Memory B cell (primary cell): Measurements from ENCODE around the gene ENSA.

ENCODE experiments used
- ATAC-seq: fragments of 150-1000 bp; cut with Tn5 transposase; 2 replicates; pipeline ENCODE4 v1.10.0; 2021; ENCODE audit warnings: low read depth, mild to moderate bottlenecking, moderate library complexity
- DNase-seq, 2 donors: peaks; one replicate each; pipeline ENCODE4 v3.0.0; 2022; ENCODE audit warnings: low spot score in 2 of 2
- H3K27ac Mint-ChIP-seq: one replicate; pipeline ENCODE4 v1.8.0; 2022; ENCODE audit warnings: mild to moderate bottlenecking, moderate library complexity, mixed read lengths
- H3K27me3 Mint-ChIP-seq: one replicate; pipeline ENCODE4 v1.8.0; 2022; ENCODE audit warnings: mixed read lengths
- H3K36me3 Mint-ChIP-seq: one replicate; pipeline ENCODE4 v1.8.0; 2022; ENCODE audit warnings: mild to moderate bottlenecking, mixed read lengths
- H3K4me1 Mint-ChIP-seq: one replicate; pipeline ENCODE4 v1.8.0; 2022; ENCODE audit warnings: mixed read lengths
- H3K4me3 Mint-ChIP-seq: one replicate; pipeline ENCODE4 v1.8.0; 2022; ENCODE audit warnings: mild to moderate bottlenecking, moderate library complexity, mixed read lengths
- H3K9me3 Mint-ChIP-seq: one replicate; pipeline ENCODE4 v1.8.0; 2022; ENCODE audit warnings: mixed read lengths

ENSA gene

DNA sequence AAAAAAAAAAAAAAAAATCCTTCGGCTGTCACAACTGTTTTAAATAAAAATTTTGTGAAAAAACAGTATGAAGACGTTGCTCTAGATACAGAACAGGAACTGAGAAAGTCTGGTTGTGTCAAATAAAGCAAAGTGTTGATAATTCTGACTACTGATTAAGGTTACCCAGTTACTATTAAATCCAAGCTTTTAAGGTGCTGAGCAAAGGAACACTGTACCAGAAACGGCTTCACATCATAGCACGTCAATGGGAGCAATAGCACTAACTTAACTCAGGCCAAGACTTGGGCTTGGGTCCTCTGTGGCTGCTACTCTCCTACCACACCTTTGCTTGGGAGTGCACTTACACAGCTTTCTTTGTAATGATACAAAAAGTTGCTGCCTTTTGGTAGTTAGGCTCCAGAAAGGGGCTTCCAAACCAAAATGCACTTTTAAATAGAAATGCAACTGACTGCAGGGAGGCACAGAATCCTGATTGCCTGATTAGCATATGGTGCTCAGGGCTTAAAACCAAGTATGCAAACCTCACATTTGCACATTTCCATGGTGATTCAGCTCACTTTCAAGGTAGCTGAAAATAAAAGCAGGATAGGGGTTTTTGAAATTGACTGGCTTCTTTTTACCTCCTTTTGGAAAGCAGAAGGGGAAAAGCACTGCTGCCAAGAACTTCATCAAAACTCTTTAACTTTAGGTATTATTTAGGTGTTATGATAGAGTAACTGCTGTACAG, 56.3 kb downstream of the ENSA start:
- Mint-ChIP-seq H3K27me3 (no peaks in the 10 kb centered on the region), H3K27ac (peak overlapping the region; percentile 91), H3K4me1 (peaks cover 38% of the 10 kb centered on the region), H3K36me3 (peaks cover 41% of the 10 kb centered on the region), H3K9me3 (no peaks in the 10 kb centered on the region), H3K4me3 (peak overlapping the region; percentile 76)
- DNase-seq: no peak
- peak; percentile 64 for ATAC-seq
